K562 (cell line): ENCODE data around the gene CPED1. TPM values are rescaled to one million over a fixed set of nuclear protein-coding genes. Genes with fewer than 3 reads are reported as not detected.

Experiments
- ATAC-seq: fragments of 200-7000 bp; cut with Tn5 transposase; 3 replicates; pipeline ENCODE4 v1.9.1; 2020; ENCODE audit warnings: moderate library complexity
- BruUV-seq: library from RNA; stranded (reverse); fragments of 400-500 nt; replicated peaks from 2 replicates; lab custom pipeline; 2021; lab: Mats Ljungman, UMichigan
- CTCF ChIA-PET: fragments of 300-600 bp; formaldehyde crosslinking; extraction: SDS; loops from one replicate; lab custom pipeline; 2021; ENCODE audit warnings: low intra/inter-chr PET ratio; lab: Yijun Ruan, JAX
- POLR2A ChIA-PET: fragments of 300-600, 350-650 bp; sonication (Branson Sonifier 250); formaldehyde crosslinking; extraction: SDS; loops from one replicate; lab custom pipeline; 2021; ENCODE audit warnings: antibody characterized with exemption, inconsistent platforms; lab: Yijun Ruan, JAX
- DNase-seq, 4 experiments: peaks; one replicate each; pipeline versions ENCODE4 v3.0.0 to v3.0.0-alpha.2; 2011 to 2018; ENCODE audit warnings: low spot score in 3 of 4, mixed read lengths in 3 of 4; ENCODE audit errors: extremely low read depth in 1 of 4
- FAIRE-seq: peaks from 2 replicates; lab custom pipeline; 2011; peaks lifted over from hg19 to GRCh38; lab: Jason Lieb, UNC
- H2AFZ ChIP-seq: 2 replicates; pipeline ENCODE4 v1.6.0; 2011; ENCODE audit warnings: low read depth, low read length, control low read depth, inconsistent platforms
- H3K27ac ChIP-seq: fragments of 200-600 bp; 3 replicates; pipeline ENCODE4 v1.8.0; 2011; ENCODE audit warnings: low read depth, mild to moderate bottlenecking, control low read depth, inconsistent platforms, low read length, moderate library complexity, mixed read lengths; ENCODE audit errors: extremely low read depth
- H3K27me3 ChIP-seq, 2 experiments: fragments of 300-600 bp in 1 of 2; 2 replicates in 1 of 2; 3 replicates in 1 of 2; pipeline versions ENCODE4 v1.6.0 to v1.8.0; 2011; ENCODE audit warnings: inconsistent platforms in 2 of 2, low read length in 2 of 2, mild to moderate bottlenecking in 1 of 2, mixed read lengths in 1 of 2, moderate library complexity in 1 of 2; ENCODE audit not compliant: control insufficient read depth in 2 of 2, insufficient read depth in 2 of 2
- H3K36me3 ChIP-seq: fragments of 300-600 bp; 3 replicates; pipeline ENCODE4 v1.8.0; 2011; ENCODE audit warnings: mild to moderate bottlenecking, low read length, inconsistent platforms; ENCODE audit not compliant: control insufficient read depth, insufficient read depth
- H3K4me1 ChIP-seq, 2 experiments: fragments of 200-600 bp in 1 of 2; replicated peaks in 1 of 2; 2 replicates in 1 of 2; 3 replicates in 1 of 2; pipeline versions ENCODE4 v1.5.1 to v1.8.0; 2011; ENCODE audit warnings: inconsistent platforms in 2 of 2, low read length in 2 of 2, mild to moderate bottlenecking in 1 of 2, mixed read lengths in 1 of 2, moderate library complexity in 1 of 2; ENCODE audit not compliant: control insufficient read depth in 2 of 2, insufficient read depth in 2 of 2
- H3K4me2 ChIP-seq: 2 replicates; pipeline ENCODE4 v1.6.1; 2011; ENCODE audit warnings: low read length, control low read depth, inconsistent platforms, mixed read lengths; ENCODE audit not compliant: insufficient read depth
- H3K4me3 ChIP-seq: fragments of 200-600 bp; sonication (generic), shearing (Covaris generic); 2 replicates; pipeline ENCODE4 v1.5.1; 2016; ENCODE audit warnings: control low read depth, inconsistent platforms
- H3K79me2 ChIP-seq: fragments of 200-600 bp; 3 replicates; pipeline ENCODE4 v1.8.0; 2011; ENCODE audit warnings: low read length, inconsistent platforms; ENCODE audit not compliant: control insufficient read depth, insufficient read depth
- H3K9ac ChIP-seq, 2 experiments: 2 replicates each; pipeline versions ENCODE4 v1.6.0 to v1.6.1; 2011; ENCODE audit warnings: low read depth in 2 of 2, low read length in 2 of 2, control low read depth in 1 of 2, inconsistent platforms in 1 of 2, mild to moderate bottlenecking in 1 of 2, mixed read lengths in 1 of 2; ENCODE audit not compliant: insufficient read depth in 1 of 2
- H3K9me1 ChIP-seq: one replicate; pipeline ENCODE4 v1.6.0; 2011; ENCODE audit warnings: inconsistent platforms, mild to moderate bottlenecking, low read length, moderate library complexity; ENCODE audit not compliant: control insufficient read depth, insufficient read depth
- H3K9me3 ChIP-seq: replicated peaks from 2 replicates; pipeline ENCODE4 v1.5.1; 2011; ENCODE audit warnings: low read depth, low read length, inconsistent platforms; ENCODE audit not compliant: control insufficient read depth, insufficient read depth
- H4K20me1 ChIP-seq: replicated peaks from 2 replicates; pipeline ENCODE4 v1.6.1; 2011; ENCODE audit warnings: low read length, inconsistent platforms, mixed read lengths; ENCODE audit not compliant: control insufficient read depth, insufficient read depth
- CCNT2 ChIP-seq: IDR thresholded peaks from 2 replicates; pipeline ENCODE4 v1.6.1; 2011; ENCODE audit warnings: borderline replicate concordance, low read depth, mild to moderate bottlenecking, moderate library complexity, mixed read lengths, low read length; ENCODE audit not compliant: insufficient read length; ENCODE audit errors: extremely low read depth
- FOXK2 ChIP-seq, 2 experiments: fragments of 450-650 bp; IDR thresholded peaks in 1 of 2; conservative IDR thresholded peaks in 1 of 2; 2 replicates each; pipeline ENCODE4 v1.6.1; 2016; ENCODE audit warnings: low read depth in 2 of 2, mild to moderate bottlenecking in 1 of 2
- MEIS2 ChIP-seq: fragments of 450-650 bp; IDR thresholded peaks from 2 replicates; pipeline ENCODE4 v1.6.1; 2014; ENCODE audit warnings: mild to moderate bottlenecking; ENCODE audit not compliant: partially characterized antibody
- PBX2 ChIP-seq, 2 experiments: IDR thresholded peaks in 1 of 2; conservative IDR thresholded peaks in 1 of 2; 2 replicates each; pipeline ENCODE4 v1.6.1; 2016; ENCODE audit warnings: low read depth in 2 of 2, mild to moderate bottlenecking in 1 of 2, missing compliant biosample characterization in 1 of 2, missing genetic modification characterization in 1 of 2, moderate library complexity in 1 of 2
- RAD21 ChIP-seq, 2 experiments: fragments of 250-450 bp in 1 of 2; fragments of 450-650 bp in 1 of 2; sonication (Bioruptor Pico) in 1 of 2; formaldehyde crosslinking in 1 of 2; IDR thresholded peaks in 1 of 2; conservative IDR thresholded peaks in 1 of 2; 2 replicates each; pipeline versions ENCODE4 v1.4.0 to v1.8.0; 2020 to 2022; ENCODE audit warnings: mild to moderate bottlenecking in 2 of 2, moderate library complexity in 1 of 2
- SMC3 ChIP-seq: conservative IDR thresholded peaks from 2 replicates; pipeline ENCODE4 v1.6.1; 2011; ENCODE audit warnings: low read depth, low read length, improper control_type of control experiment; ENCODE audit not compliant: insufficient read depth
- TEAD1 ChIP-seq, 2 experiments: fragments of 450-650 bp in 1 of 2; sonication (generic) in 1 of 2; formaldehyde crosslinking; IDR thresholded peaks; 2 replicates each; pipeline versions ENCODE4 v1.4.0 to v1.8.0; 2020 to 2022; ENCODE audit warnings: mild to moderate bottlenecking in 2 of 2, missing genetic modification reagents in 1 of 2
- THRA ChIP-seq: fragments of 450-650 bp; IDR thresholded peaks from 2 replicates; pipeline ENCODE4 v1.6.1; 2017; ENCODE audit warnings: mild to moderate bottlenecking, moderate library complexity
- WGBS: fragments of 100-300 bp; shearing (Covaris generic); methylation state at CpG from one replicate; pipeline ENCODE4 v1.1.6; 2016; ENCODE audit warnings: low coverage, mixed read lengths; ENCODE audit not compliant: insufficient coverage; ENCODE audit errors: missing lambda C conversion rate; 5-methylcytosine and 5-hydroxymethylcytosine counted together
- in situ Hi-C: fragments of 300-500 bp; cut with MboI; formaldehyde crosslinking; loops from 4 replicates; pipeline ENCODE4 v1.15.0; 2018; ENCODE audit warnings: inconsistent platforms, mixed read lengths
- intact Hi-C: fragments of 100-400 bp; cut with micrococcal nuclease; formaldehyde crosslinking; loops from 2 replicates; pipeline ENCODE4 v1.14.2; 2022
- polyA plus RNA-seq, 8 experiments: library from polyadenylated mRNA; depleted of rRNA in 4 of 8; stranded (reverse) in 5 of 8; unstranded in 3 of 8; fragments of >200 nt; fragmentation: Nextera tagmentation in 2 of 8; fragmentation: Illumina TruSeq in 1 of 8; extraction: Ambion mirVana in 2 of 8; extraction: Trizol in 1 of 8; gene quantifications; 2 replicates each; pipeline versions ENCODE4 v1.2.1 to v1.2.3, GENCODE V29; 2011 to 2014; ENCODE audit warnings: inconsistent platforms in 1 of 8, missing spikeins in 1 of 8
- total RNA-seq, 7 experiments: library from RNA; depleted of rRNA in 6 of 7; stranded (reverse); fragments of >200 nt in 6 of 7; fragmentation: Illumina TruSeq in 2 of 7; extraction: Trizol in 2 of 7; gene quantifications; 2 replicates each; pipeline versions ENCODE4 v1.2.1 to v1.2.3, GENCODE V29; 2011 to 2021; ENCODE audit warnings: low replicate concordance in 1 of 7

The CPED1 gene
- total and polyA plus RNA-seq, 9 of the 15 experiments (the other 6 are each of a cell fraction or from before 2014, with no cell fraction given), result 195 to 393 (median 290) TPM

- Histone ChIP-seq H3K36me3 (no peaks in the 10 kb centered on the region), H4K20me1 (0 out of 2 replicates have a peak, but pooled peaks cover 3% of the 10 kb centered on the region), H3K27ac (no peak overlapping the region), H3K9me1 (no peaks in the 10 kb centered on the region), H3K9ac (no peak overlapping the region), H3K27me3 (peaks cover 3 to 22% of the 10 kb centered on the region in 2 experiments), H3K79me2 (no peaks in the 10 kb centered on the region), H3K9me3 (no peaks in the 10 kb centered on the region), H3K4me2 (no peak overlapping the region), H3K4me3 (no peak overlapping the region), H3K4me1 (no peaks in the 10 kb centered on the region), H2AFZ (no peak overlapping the region)
- in situ Hi-C loops, result no loop called here
- peak; percentile 13; the same call in 1 of the 3 replicates for ATAC-seq
- CTCF ChIA-PET, result interaction anchor here (0.7 to 1.7 kb wide), 3 partner anchors 209 to 544 kb away, joined by 3 to 10 read pairs (median 4); no protein-coding TSS in a partner anchor
- no peak for TF ChIP-seq THRA
- DNase-seq, result no peak
- 7% methylated on average over 3 of the region's 3 CpGs for WGBS
- intact Hi-C loops, result loop anchor here (5.0 to 10.0 kb wide), 5 partner anchors 209 to 658 kb away; partner anchors contain the start of gene CPED1
- no TSS peak for BruUV-seq
- POLR2A ChIA-PET, result interaction anchor here (1.3 to 1.4 kb wide), 2 partner anchors 12 to 346 kb away, joined by 3 to 4 read pairs; no protein-coding TSS in a partner anchor
- FAIRE-seq, result no peak
These were observed 348.1 kb downstream of the CPED1 start for GRCh38 chr7:121336579-121336978.

GRCh38 chr7:121337398-121337797, 348.9 kb downstream of the CPED1 start:
- in situ Hi-C loops (no loop called here), intact Hi-C loops (loop anchor here (1.0 to 10.0 kb wide), 7 partner anchors 210 to 657 kb away; partner anchors contain the start of gene CPED1)
- Histone ChIP-seq H3K9ac (no peak overlapping the region), H3K9me3 (no peaks in the 10 kb centered on the region), H3K4me2 (no peak overlapping the region), H2AFZ (no peak overlapping the region), H3K9me1 (no peaks in the 10 kb centered on the region), H3K4me3 (no peak overlapping the region), H3K27ac (no peak overlapping the region), H3K4me1 (no peaks in the 10 kb centered on the region), H3K79me2 (no peaks in the 10 kb centered on the region), H3K36me3 (no peaks in the 10 kb centered on the region), H4K20me1 (0 out of 2 replicates have a peak, but pooled peaks cover 3% of the 10 kb centered on the region), H3K27me3 (peaks cover 0 to 15% of the 10 kb centered on the region in 2 experiments; a peak in 2 of 5 replicates)
- WGBS, result 0% methylated on average over 3 of the region's 3 CpGs
- POLR2A ChIA-PET, result interaction anchor here (0.7 to 1.4 kb wide), 4 partner anchors 9 to 346 kb away, joined by 3 to 4 read pairs (median 3); no protein-coding TSS in a partner anchor
- ATAC-seq, result peak; percentile 89
- CTCF ChIA-PET, result interaction anchor here (0.8 to 1.7 kb wide), 2 partner anchors 210 to 545 kb away, joined by 4 to 10 read pairs; no protein-coding TSS in a partner anchor
- peak in 1 of 4 experiments; percentile 47 for DNase-seq
- FAIRE-seq, result peak; percentile 32
- BruUV-seq, result no TSS peak
- peak; percentile 77 to 90 for TF ChIP-seq RAD21 (CRISPR knock-in tag; conservative IDR thresholded peaks at IDR 0.05 in 1 of 2, IDR thresholded peaks at IDR 0.05 in 1 of 2)
- no peak for TF ChIP-seq PBX2 (CRISPR knock-in tag; IDR thresholded peaks at IDR 0.05; ENCODE audit: low read depth)
- peak; percentile 67; the same call in 1 of the 2 replicates for TF ChIP-seq PBX2 (tag; conservative IDR thresholded peaks at IDR 0.05; ENCODE audit: low read depth)
- 0 out of 2 replicates have a peak, but pooled peaks have one; percentile 38 for TF ChIP-seq SMC3
- peak; percentile 79 to 85; a peak in 3 of 4 replicates for TF ChIP-seq FOXK2 (conservative IDR thresholded peaks at IDR 0.05 in 1 of 2, IDR thresholded peaks at IDR 0.05 in 1 of 2; ENCODE audit: low read depth in 2 of 2)
- TF ChIP-seq TEAD1 (CRISPR knock-in tag; IDR thresholded peaks at IDR 0.05), result 0 out of 4 replicates have a peak, but pooled peaks of 1 of the 2 experiments have one; percentile 46
- no peak for TF ChIP-seq CCNT2
- TF ChIP-seq MEIS2, result peak; percentile 65
